HG03064 (cell line): ENCODE data around the gene AIG1.

Experiments used
- ATAC-seq: cut with Tn5 transposase; IDR thresholded peaks from one replicate; pipeline ENCODE4 v1.9.1; 2021; ENCODE audit warnings: low read depth; ENCODE audit not compliant: unreplicated experiment

Gene AIG1

GRCh38 chr6:143191361-143191760 lies 130.7 kb downstream of the AIG1 start:
- ATAC-seq: no peak

- no peak for ATAC-seq
Observed at GRCh38 chr6:143192766-143193165, 132.1 kb downstream of the AIG1 start.

DNA sequence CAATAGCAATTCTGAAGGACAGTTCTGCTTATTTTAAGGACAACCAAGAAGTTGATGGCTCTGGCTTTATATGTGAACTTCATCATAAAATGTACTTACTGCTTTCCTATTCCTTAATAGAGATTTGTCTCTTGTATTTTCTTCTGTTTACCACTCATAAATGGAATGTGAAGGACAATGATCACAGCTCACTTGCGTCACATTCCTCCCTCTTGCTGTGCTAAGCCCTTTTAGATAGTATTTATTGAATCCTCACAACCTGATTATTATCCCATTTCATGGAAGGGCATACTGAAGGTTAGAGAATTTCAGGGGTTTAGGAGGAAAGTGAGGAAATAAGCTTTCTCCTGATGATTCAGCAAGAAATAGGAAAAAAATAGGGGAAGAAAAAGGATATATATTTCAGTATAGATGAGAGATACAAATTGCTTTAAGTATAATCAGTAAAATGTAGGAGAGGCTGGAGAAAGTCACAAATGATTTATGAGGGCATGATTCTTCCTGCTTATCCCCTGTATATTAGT lies 132.9 kb downstream of the AIG1 start:
- no peak for ATAC-seq

GRCh38 chr6:143194095-143194589 lies 133.5 kb downstream of the AIG1 start:
- no peak for ATAC-seq

GRCh38 chr6:143195349-143195845 lies 134.7 kb downstream of the AIG1 start:
- ATAC-seq: no peak

GRCh38 chr6:143196525-143197225 lies 136.0 kb downstream of the AIG1 start:
- no peak for ATAC-seq

DNA sequence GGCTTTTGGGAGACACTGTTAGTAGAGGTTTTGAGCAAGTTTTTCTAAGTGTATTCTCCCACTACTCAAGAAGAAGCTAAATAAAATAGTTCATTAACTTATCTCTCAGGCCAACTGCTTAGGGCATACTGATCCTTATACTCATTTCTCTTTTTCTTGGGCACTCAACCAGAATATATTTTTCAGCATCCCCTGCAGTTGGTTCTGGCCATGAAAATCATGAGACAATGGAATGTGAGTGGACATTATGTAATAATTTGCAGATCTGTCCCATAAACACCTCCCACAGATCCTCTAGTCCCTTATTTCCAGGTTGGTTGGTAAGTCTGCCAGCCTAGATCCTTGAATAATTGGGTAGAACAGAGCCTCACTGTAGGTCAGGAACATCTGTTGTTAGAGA lies 136.7 kb downstream of the AIG1 start:
- ATAC-seq: no peak

DNA sequence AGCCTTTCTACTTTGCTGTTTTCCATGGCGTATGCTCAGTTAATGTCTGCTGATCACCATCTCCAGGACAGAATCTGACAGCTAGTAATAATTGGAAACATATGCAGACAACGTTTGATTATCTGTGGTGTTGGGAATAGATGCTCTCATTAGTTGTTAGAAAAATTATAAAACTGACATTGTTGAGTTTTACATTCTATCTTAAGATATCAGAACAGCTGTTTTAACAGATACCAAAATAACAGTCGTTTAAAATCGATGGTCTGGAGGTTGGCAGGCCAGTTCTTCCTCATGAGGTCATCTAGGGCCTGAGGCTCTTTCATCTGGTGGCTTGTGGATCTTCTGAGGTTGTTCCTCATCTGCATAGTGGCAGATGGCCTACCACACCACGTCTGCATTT lies 137.6 kb downstream of the AIG1 start:
- no peak for ATAC-seq

GRCh38 chr6:143199291-143199690 lies 138.6 kb downstream of the AIG1 start:
- no peak for ATAC-seq

DNA sequence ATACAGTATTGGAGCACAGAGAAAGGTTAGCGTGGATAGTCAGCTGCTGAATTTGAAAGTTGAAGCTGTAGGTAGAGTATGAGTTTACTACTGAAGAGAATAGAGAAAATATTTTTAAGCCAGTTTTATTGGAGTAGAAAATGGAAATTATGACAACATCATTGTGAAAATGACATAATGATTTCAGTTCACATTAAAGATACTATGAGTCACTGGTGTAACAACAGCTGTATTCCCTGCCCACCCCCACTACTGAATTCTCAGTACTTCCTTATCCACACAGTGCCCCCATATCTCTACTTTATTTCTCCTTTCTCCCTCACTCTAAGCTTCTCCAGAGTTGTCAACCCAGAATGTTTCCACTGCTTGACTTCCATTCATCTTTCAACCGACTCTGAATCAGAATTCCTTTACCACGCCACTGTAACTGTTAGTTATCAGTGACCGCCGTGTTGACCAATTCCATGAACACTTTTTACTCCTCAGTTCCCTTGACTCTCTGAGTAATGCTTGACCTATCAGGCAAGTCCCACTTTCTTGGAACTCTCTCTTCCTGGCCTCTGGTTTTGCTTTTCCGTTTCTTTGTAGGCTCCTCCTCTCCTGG lies 139.6 kb downstream of the AIG1 start:
- ATAC-seq: no peak

GRCh38 chr6:143204045-143204444 lies 143.4 kb downstream of the AIG1 start:
- ATAC-seq: no peak

- ATAC-seq: no peak
Observed at GRCh38 chr6:143205131-143205535, 144.4 kb downstream of the AIG1 start.

DNA sequence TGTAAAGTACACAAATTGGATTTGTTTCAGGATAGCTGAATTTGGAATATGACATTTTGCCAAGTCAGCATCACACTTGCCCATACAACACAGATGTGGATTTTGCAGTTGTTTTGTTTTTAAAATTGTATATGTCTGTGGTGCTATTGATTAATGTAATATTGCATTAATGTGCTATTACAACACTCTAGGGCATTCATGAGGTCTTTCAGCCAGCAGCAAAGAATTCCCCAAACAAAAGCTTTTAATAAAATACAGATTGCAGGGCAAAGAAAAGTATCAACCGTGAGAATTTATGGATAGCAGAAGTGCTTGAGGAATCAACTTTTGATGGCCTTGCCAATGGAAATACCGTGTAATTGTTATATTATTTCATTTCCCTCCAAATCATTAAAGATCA lies 144.9 kb downstream of the AIG1 start:
- no peak for ATAC-seq

DNA sequence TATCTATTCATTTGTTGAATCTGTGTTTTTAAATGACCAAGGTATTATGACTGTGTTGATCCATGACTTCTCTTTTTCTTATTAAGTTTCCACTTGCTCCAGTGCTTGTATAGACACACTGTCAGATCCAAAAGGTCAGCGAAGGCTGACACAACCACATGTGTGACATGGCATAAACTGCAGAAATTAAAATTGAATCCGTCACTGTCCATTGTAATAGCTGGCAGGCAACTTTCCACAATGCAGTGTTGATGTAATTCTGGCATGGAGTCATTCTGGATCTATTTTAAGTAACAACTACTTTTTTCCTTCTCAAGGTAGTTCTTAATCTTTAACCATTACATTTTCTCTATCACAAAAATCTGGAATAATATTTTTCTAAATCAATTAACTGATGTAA lies 145.3 kb downstream of the AIG1 start:
- ATAC-seq: no peak

DNA sequence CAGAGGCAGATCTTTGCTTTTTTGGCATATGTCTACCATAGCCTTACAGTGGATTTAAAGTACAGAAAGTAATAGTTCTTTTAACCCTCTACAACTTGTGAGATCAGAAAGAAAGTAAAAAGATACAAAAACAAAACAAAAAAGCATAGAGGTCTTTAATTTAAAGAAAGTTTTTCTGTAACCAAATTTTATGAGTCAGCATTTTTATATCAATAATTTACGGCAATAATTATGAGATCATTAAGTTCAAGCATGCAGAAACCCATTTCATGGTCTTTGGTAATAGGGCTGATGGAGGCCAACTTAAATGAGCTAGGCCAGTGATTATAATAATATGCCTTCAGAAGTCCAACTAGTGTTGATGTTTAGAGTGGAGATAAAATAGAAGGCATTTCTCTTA lies 145.9 kb downstream of the AIG1 start:
- ATAC-seq: no peak

DNA sequence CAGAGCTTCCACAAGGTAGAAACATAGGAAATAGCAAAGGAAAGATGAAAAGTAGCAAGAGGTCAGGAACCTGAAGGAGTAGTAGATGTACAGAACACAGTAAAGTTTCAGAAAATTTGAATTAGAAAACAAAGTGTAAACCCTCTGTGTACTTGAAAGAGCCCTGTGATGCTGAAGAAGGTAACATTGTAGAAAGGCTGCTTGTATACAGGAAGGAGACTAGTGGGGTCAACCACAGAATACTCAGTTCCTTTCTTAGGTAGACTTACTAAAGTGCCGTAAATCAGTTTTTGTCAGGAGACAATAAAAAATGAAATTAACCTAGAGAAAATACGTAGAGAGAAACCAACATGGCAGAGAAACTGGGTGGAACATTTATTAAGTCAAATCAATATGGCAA lies 149.7 kb downstream of the AIG1 start:
- no peak for ATAC-seq

- no peak for ATAC-seq
Observed at GRCh38 chr6:143213859-143214376, 153.2 kb downstream of the AIG1 start.

DNA sequence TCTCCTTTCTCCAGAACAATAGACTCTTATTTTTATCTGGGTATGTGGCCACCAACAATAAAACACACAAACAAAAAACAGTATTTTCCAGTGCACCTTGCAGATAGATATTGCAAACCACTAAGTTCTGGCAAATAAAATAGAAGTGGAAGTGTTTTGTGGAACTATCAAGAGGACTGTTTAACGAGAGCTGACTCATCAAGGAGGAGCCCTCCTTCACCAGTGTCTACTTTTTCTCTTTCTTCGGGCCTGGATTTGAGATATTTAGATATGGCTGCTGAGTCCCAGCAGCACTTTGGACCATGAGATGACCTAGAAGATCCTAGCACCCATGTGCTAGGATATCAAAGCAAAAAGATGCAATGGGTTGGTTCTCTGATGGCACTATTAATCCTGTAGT lies 154.7 kb downstream of the AIG1 start:
- ATAC-seq: no peak

- no peak for ATAC-seq
Observed at GRCh38 chr6:143215771-143216170, 155.1 kb downstream of the AIG1 start.

DNA sequence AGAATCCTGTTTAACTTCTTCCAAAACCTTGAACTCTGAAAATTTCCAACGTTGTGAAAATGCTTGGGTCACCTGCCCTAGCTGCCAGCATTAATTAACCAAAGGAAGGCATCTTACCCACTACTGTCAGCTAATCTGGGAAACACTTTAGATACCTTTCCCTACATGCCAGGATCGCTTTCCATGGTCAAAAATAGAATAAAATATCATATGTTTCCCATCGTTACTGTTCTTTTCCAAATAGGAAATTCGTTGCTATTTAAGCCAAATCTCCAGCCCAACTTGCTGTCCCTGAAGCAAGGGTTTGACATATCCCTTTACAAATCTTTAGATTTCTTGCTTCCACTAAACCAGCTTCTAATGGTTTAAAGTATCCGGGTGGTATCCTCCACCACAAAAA lies 157.5 kb downstream of the AIG1 start:
- no peak for ATAC-seq

DNA sequence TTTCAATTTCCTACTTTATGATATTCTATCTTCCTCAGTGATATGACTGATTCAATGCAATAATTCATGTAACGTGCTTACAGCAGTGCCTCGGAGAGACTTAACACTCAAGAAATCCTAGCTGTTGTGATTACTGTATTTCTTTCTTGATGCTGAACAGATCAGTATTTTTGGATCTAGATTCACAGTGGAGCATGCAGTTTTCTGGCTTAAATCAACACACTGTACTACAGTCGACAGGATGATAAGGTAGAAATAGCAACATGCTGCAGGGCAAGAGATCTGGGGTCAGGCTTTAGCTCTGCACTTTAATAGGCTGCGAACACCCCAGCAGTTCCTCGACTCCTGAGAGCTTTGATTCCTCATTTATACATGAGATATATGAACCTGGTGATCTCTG lies 161.0 kb downstream of the AIG1 start:
- no peak for ATAC-seq

GRCh38 chr6:143222310-143222709 lies 161.6 kb downstream of the AIG1 start:
- ATAC-seq: no peak
